ENCODE measurements around the gene ANK2. TPM values are rescaled to one million over a fixed set of nuclear protein-coding genes. Genes with fewer than 3 reads are reported as not detected.

Gene ANK2
- total RNA-seq, 2 donors from 2014 or later = 70.0 to 124 TPM

GRCh38 chr4:113339430-113339813 is 290.0 kb downstream of the ANK2 start:
- Histone ChIP-seq H3K9ac (ENCODE audit: extremely low read depth, low read length, poor library complexity, severe bottlenecking) (no peak overlapping the region), H3K9me3 (ENCODE audit: control insufficient read depth, low read length) (no peaks in the 10 kb centered on the region), H3K27ac (ENCODE audit: low read depth, low read length) (no peak overlapping the region), H3K4me1 (ENCODE audit: control insufficient read depth, insufficient read depth, low read length) (no peaks in the 10 kb centered on the region), H3K4me3 (ENCODE audit: low read length) (no peak overlapping the region), H3K36me3 (ENCODE audit: control insufficient read depth, insufficient read depth, low read length) (peaks cover 74% of the 10 kb centered on the region), H3K27me3 (ENCODE audit: control insufficient read depth, insufficient read depth, low read length, poor library complexity, severe bottlenecking) (no peaks in the 10 kb centered on the region)
- H3K36me3 Mint-ChIP-seq (ENCODE audit: low read depth) = peaks cover 73% of the 10 kb centered on the region
- WGBS, 2 experiments (ENCODE audit: insufficient coverage in 1 of 2, insufficient read length in 1 of 2) = 91 to 93% methylated on average over 2 to 4 of the region's 4 CpGs
- peak overlapping the region; percentile 30 for H3K27ac Mint-ChIP-seq
- no peaks in the 10 kb centered on the region for H3K4me1 Mint-ChIP-seq
- TF ChIP-seq CTCF (conservative IDR thresholded peaks at IDR 0.05) = no peak
- H3K9me3 Mint-ChIP-seq = no peaks in the 10 kb centered on the region
- H3K4me3 Mint-ChIP-seq = no peak overlapping the region
- DNase-seq = no peak
- no peaks in the 10 kb centered on the region for H3K27me3 Mint-ChIP-seq (ENCODE audit: insufficient read depth)

- Histone ChIP-seq H3K9ac (ENCODE audit: extremely low read depth, low read length, poor library complexity, severe bottlenecking) (no peak overlapping the region), H3K4me1 (ENCODE audit: control insufficient read depth, insufficient read depth, low read length) (no peaks in the 10 kb centered on the region), H3K36me3 (ENCODE audit: control insufficient read depth, insufficient read depth, low read length) (peaks cover 87% of the 10 kb centered on the region), H3K9me3 (ENCODE audit: control insufficient read depth, low read length) (no peaks in the 10 kb centered on the region), H3K4me3 (ENCODE audit: low read length) (no peak overlapping the region), H3K27ac (ENCODE audit: low read depth, low read length) (no peak overlapping the region), H3K27me3 (ENCODE audit: control insufficient read depth, insufficient read depth, low read length, poor library complexity, severe bottlenecking) (no peaks in the 10 kb centered on the region)
- WGBS, 2 experiments (ENCODE audit: insufficient coverage in 1 of 2, insufficient read length in 1 of 2) = 93% methylated on average over 3 of the region's 3 CpGs; no CpG with 5 or more reads in 1 of the 2 experiments
- H3K27me3 Mint-ChIP-seq (ENCODE audit: insufficient read depth) = no peaks in the 10 kb centered on the region
- H3K4me1 Mint-ChIP-seq = no peaks in the 10 kb centered on the region
- H3K9me3 Mint-ChIP-seq = no peaks in the 10 kb centered on the region
- H3K27ac Mint-ChIP-seq = no peak overlapping the region
- no peak for TF ChIP-seq CTCF (conservative IDR thresholded peaks at IDR 0.05)
- peaks cover 54% of the 10 kb centered on the region for H3K36me3 Mint-ChIP-seq (ENCODE audit: low read depth)
- DNase-seq = no peak
- H3K4me3 Mint-ChIP-seq = no peak overlapping the region
Measured at GRCh38 chr4:113344100-113344499, 294.6 kb downstream of the ANK2 start.

GRCh38 chr4:113347245-113347644 is 297.8 kb downstream of the ANK2 start:
- Histone ChIP-seq H3K27ac (ENCODE audit: low read depth, low read length) (no peak overlapping the region), H3K9me3 (ENCODE audit: control insufficient read depth, low read length) (no peaks in the 10 kb centered on the region), H3K27me3 (ENCODE audit: control insufficient read depth, insufficient read depth, low read length, poor library complexity, severe bottlenecking) (no peaks in the 10 kb centered on the region), H3K4me1 (ENCODE audit: control insufficient read depth, insufficient read depth, low read length) (no peaks in the 10 kb centered on the region), H3K9ac (ENCODE audit: extremely low read depth, low read length, poor library complexity, severe bottlenecking) (no peak overlapping the region), H3K36me3 (ENCODE audit: control insufficient read depth, insufficient read depth, low read length) (peaks cover 83% of the 10 kb centered on the region), H3K4me3 (ENCODE audit: low read length) (no peak overlapping the region)
- Mint-ChIP-seq H3K9me3 (no peaks in the 10 kb centered on the region), H3K4me3 (no peak overlapping the region), H3K27ac (no peak overlapping the region), H3K4me1 (no peaks in the 10 kb centered on the region), H3K27me3 (ENCODE audit: insufficient read depth) (no peaks in the 10 kb centered on the region), H3K36me3 (ENCODE audit: low read depth) (peaks cover 37% of the 10 kb centered on the region)
- TF ChIP-seq CTCF (conservative IDR thresholded peaks at IDR 0.05) = no peak
- 90 to 100% methylated on average over 2 of the region's 2 CpGs for WGBS, 2 experiments (ENCODE audit: insufficient coverage in 1 of 2, insufficient read length in 1 of 2)
- DNase-seq = no peak

Measured in endodermal cell (in vitro differentiated cells).